C4-2B (cell line): ENCODE measurements around the gene GAMT.

Experiments
- CTCF ChIP-seq: fragments of 450-650 bp; conservative IDR thresholded peaks from 2 replicates; pipeline ENCODE4 v1.5.1; 2017; ENCODE audit warnings: mild to moderate bottlenecking
- ZFX ChIP-seq: fragments of 450-650 bp; IDR thresholded peaks from 2 replicates; pipeline ENCODE4 v1.6.1; 2017

GRCh38 chr19:1410136-1410786, 8.9 kb upstream of the GAMT start:
- TF ChIP-seq CTCF, result no peak
- no peak for TF ChIP-seq ZFX
